ENCODE measurements around the gene DNAH1.

- no peak for TF ChIP-seq EZH2phosphoT487 (conservative IDR thresholded peaks at IDR 0.05; ENCODE audit: low read length)
- TF ChIP-seq CTCF (IDR thresholded peaks at IDR 0.05; ENCODE audit: insufficient read depth, low read length, poor library complexity, severe bottlenecking) = no peak
Measured at GRCh38 chr3:52398670-52399081, 82.6 kb downstream of the DNAH1 start.

All from SU-DHL-6 (cell line).